Neural cell (in vitro differentiated cells): ENCODE results near the gene RGS6. TPM values are rescaled to one million over a fixed set of nuclear protein-coding genes. Genes with fewer than 3 reads are reported as not detected.

Experiments used
- H2AFZ ChIP-seq: fragments of 200-600, 300-800 bp; sonication (generic), shearing (Covaris generic); 2 replicates; pipeline ENCODE4 v1.6.0; 2014; ENCODE audit warnings: low read depth, mild to moderate bottlenecking, antibody characterized with exemption, low read length, moderate library complexity
- H3F3A ChIP-seq: fragments of 200-600 bp; shearing (Covaris generic); 2 replicates; pipeline ENCODE4 v1.6.1; 2016; ENCODE audit warnings: mild to moderate bottlenecking, moderate library complexity, mixed read lengths, antibody characterized with exemption, low read length; ENCODE audit not compliant: insufficient read depth, poor library complexity, severe bottlenecking
- H3K27ac ChIP-seq: fragments of 200-600, 300-800 bp; sonication (generic), shearing (Covaris generic); 2 replicates; pipeline ENCODE4 v1.5.1; 2014; ENCODE audit warnings: mild to moderate bottlenecking, low read length, moderate library complexity
- H3K27me3 ChIP-seq: fragments of 300-800, 200-600 bp; sonication (generic), shearing (Covaris generic); 2 replicates; pipeline ENCODE4 v1.6.0; 2014; ENCODE audit warnings: mild to moderate bottlenecking, low read depth, low read length, moderate library complexity; ENCODE audit not compliant: insufficient read depth
- H3K36me3 ChIP-seq: fragments of 300-800, 200-600 bp; sonication (generic), shearing (Covaris generic); 2 replicates; pipeline ENCODE4 v1.5.1; 2014; ENCODE audit warnings: mild to moderate bottlenecking, antibody characterized with exemption, low read length, moderate library complexity; ENCODE audit not compliant: insufficient read depth
- H3K4me2 ChIP-seq: fragments of 300-800, 200-600 bp; sonication (generic), shearing (Covaris generic); 2 replicates; pipeline ENCODE4 v1.6.0; 2014; ENCODE audit warnings: mild to moderate bottlenecking, low read length
- H3K4me3 ChIP-seq: fragments of 300-800, 200-600 bp; sonication (generic), shearing (Covaris generic); 2 replicates; pipeline ENCODE4 v1.5.1; 2014; ENCODE audit warnings: mild to moderate bottlenecking, low read length, moderate library complexity
- H3K79me2 ChIP-seq: fragments of 200-600 bp; shearing (Covaris generic); replicated peaks from 2 replicates; pipeline ENCODE4 v1.6.0; 2014; ENCODE audit warnings: mild to moderate bottlenecking, low read length, moderate library complexity; ENCODE audit not compliant: insufficient read depth
- H3K9ac ChIP-seq: fragments of 300-800, 200-600 bp; sonication (generic), shearing (Covaris generic); 2 replicates; pipeline ENCODE4 v1.6.1; 2016; ENCODE audit warnings: mild to moderate bottlenecking, low read length, mixed read lengths
- H3K9me2 ChIP-seq: fragments of 200-600 bp; shearing (Covaris generic); 2 replicates; pipeline ENCODE4 v1.6.1; 2016; ENCODE audit warnings: mild to moderate bottlenecking, low read length, mixed read lengths; ENCODE audit not compliant: insufficient read depth
- H3K9me3 ChIP-seq: fragments of 200-600, 300-800 bp; sonication (generic), shearing (Covaris generic); 2 replicates; pipeline ENCODE4 v1.6.1; 2016; ENCODE audit warnings: mild to moderate bottlenecking, mixed run types, low read length, moderate library complexity, mixed read lengths
- H4K20me1 ChIP-seq: fragments of 200-600 bp; shearing (Covaris generic); 2 replicates; pipeline ENCODE4 v1.6.1; 2016; ENCODE audit warnings: mild to moderate bottlenecking, mixed run types; ENCODE audit not compliant: insufficient read depth
- CTCF ChIP-seq: fragments of 450-650 bp; IDR thresholded peaks from 2 replicates; pipeline ENCODE4 v1.5.1; 2014; ENCODE audit warnings: antibody characterized with exemption, mild to moderate bottlenecking, moderate library complexity; ENCODE audit not compliant: poor library complexity, severe bottlenecking
- EP300 ChIP-seq: fragments of 450-650 bp; conservative IDR thresholded peaks from 2 replicates; pipeline ENCODE4 v1.6.1; 2014; ENCODE audit warnings: antibody characterized with exemption, mild to moderate bottlenecking, moderate library complexity; ENCODE audit not compliant: poor library complexity, severe bottlenecking
- EZH2 ChIP-seq: fragments of 200-600, 300-800 bp; shearing (Covaris generic), sonication (generic); IDR thresholded peaks from 2 replicates; pipeline ENCODE4 v1.6.1; 2014; ENCODE audit warnings: antibody characterized with exemption, low read length, borderline replicate concordance, mild to moderate bottlenecking; ENCODE audit not compliant: insufficient read depth, poor library complexity, severe bottlenecking
- MXI1 ChIP-seq: fragments of 450-650 bp; conservative IDR thresholded peaks from 2 replicates; pipeline ENCODE4 v1.6.1; 2014; ENCODE audit warnings: antibody characterized with exemption, mild to moderate bottlenecking; ENCODE audit not compliant: poor library complexity, severe bottlenecking
- POLR2AphosphoS5 ChIP-seq: IDR thresholded peaks from 2 replicates; pipeline ENCODE4 v1.6.1; 2012
- RAD21 ChIP-seq: fragments of 450-650 bp; conservative IDR thresholded peaks from 2 replicates; pipeline ENCODE4 v1.6.1; 2014; ENCODE audit warnings: antibody characterized with exemption, mild to moderate bottlenecking, moderate library complexity
- REST ChIP-seq: IDR thresholded peaks from 2 replicates; pipeline ENCODE4 v1.6.1; 2012; ENCODE audit warnings: borderline replicate concordance
- SMC3 ChIP-seq: fragments of 450-650 bp; conservative IDR thresholded peaks from 2 replicates; pipeline ENCODE4 v1.6.1; 2014; ENCODE audit warnings: antibody characterized with exemption, mild to moderate bottlenecking, moderate library complexity; ENCODE audit not compliant: poor library complexity
- TAF1 ChIP-seq: IDR thresholded peaks from 2 replicates; pipeline ENCODE4 v1.6.1; 2012; ENCODE audit warnings: low read depth
- polyA plus RNA-seq: library from polyadenylated mRNA; depleted of rRNA; stranded (reverse); fragments of >200 nt; gene quantifications from 2 replicates; pipeline ENCODE4 v1.2.3, GENCODE V29; 2014

The RGS6 gene
- polyA plus RNA-seq, 1 donor from 2014 or later, result 7.3 TPM

GRCh38 chr14:71966528-71966927 lies 34.3 kb downstream of the RGS6 start:
- Histone ChIP-seq H3F3A (no peaks in the 10 kb centered on the region), H3K27ac (no peak overlapping the region), H4K20me1 (no peaks in the 10 kb centered on the region), H3K27me3 (no peaks in the 10 kb centered on the region), H3K9ac (no peak overlapping the region), H3K4me2 (no peak overlapping the region), H2AFZ (no peak overlapping the region), H3K9me3 (no peaks in the 10 kb centered on the region), H3K36me3 (no peaks in the 10 kb centered on the region), H3K4me3 (no peak overlapping the region), H3K79me2 (no peaks in the 10 kb centered on the region), H3K9me2 (no peaks in the 10 kb centered on the region)
- TF ChIP-seq MXI1, result no peak
- TF ChIP-seq EZH2, result no peak
- TF ChIP-seq TAF1, result no peak
- TF ChIP-seq POLR2AphosphoS5, result no peak
- TF ChIP-seq EP300, result no peak
- TF ChIP-seq RAD21, result no peak
- no peak for TF ChIP-seq REST
- no peak for TF ChIP-seq SMC3
- no peak for TF ChIP-seq CTCF

GRCh38 chr14:71967704-71968103 lies 35.5 kb downstream of the RGS6 start:
- H3K79me2 ChIP-seq, result no peaks in the 10 kb centered on the region
- no peaks in the 10 kb centered on the region for H3K27me3 ChIP-seq
- no peak overlapping the region for H3K4me3 ChIP-seq
- no peak overlapping the region for H3K9ac ChIP-seq
- no peaks in the 10 kb centered on the region for H3K9me3 ChIP-seq
- H3K9me2 ChIP-seq, result no peaks in the 10 kb centered on the region
- no peak overlapping the region for H3K27ac ChIP-seq
- H4K20me1 ChIP-seq, result no peaks in the 10 kb centered on the region
- H2AFZ ChIP-seq, result no peak overlapping the region
- no peaks in the 10 kb centered on the region for H3F3A ChIP-seq
- H3K4me2 ChIP-seq, result no peak overlapping the region
- no peak for TF ChIP-seq REST
- no peaks in the 10 kb centered on the region for H3K36me3 ChIP-seq
